A549 (cell line): ENCODE data around the gene UBE3B. TPM values are rescaled to one million over a fixed set of nuclear protein-coding genes. Genes with fewer than 3 reads are reported as not detected.

Source experiments
- ATAC-seq, 2 experiments: fragments of 200-7000 bp in 1 of 2; fragments of >200 bp in 1 of 2; cut with Nextera tagmentation in 1 of 2; cut with Tn5 transposase in 1 of 2; 3 replicates each; pipeline versions ENCODE4 v1.8.0 to v1.9.1; 2018 to 2020; ENCODE audit warnings: mild to moderate bottlenecking in 1 of 2, moderate library complexity in 1 of 2
- CTCF ChIA-PET: fragments of 300-600 bp; sonication (Branson Sonifier 250); formaldehyde crosslinking; extraction: SDS; loops from one replicate; lab custom pipeline; 2021; ENCODE audit warnings: antibody characterized with exemption, inconsistent platforms; lab: Yijun Ruan, JAX
- POLR2A ChIA-PET: fragments of 350-600 bp; formaldehyde crosslinking; extraction: SDS; loops from one replicate; lab custom pipeline; 2021; ENCODE audit warnings: antibody characterized with exemption, inconsistent platforms; lab: Yijun Ruan, JAX
- DNase-seq, 2 experiments: peaks; one replicate each; pipeline versions ENCODE4 v3.0.0 to v3.0.0-alpha.2; 2011 to 2016; ENCODE audit warnings: low read depth in 1 of 2, low spot score in 1 of 2
- FAIRE-seq: peaks from 2 replicates; lab custom pipeline; 2011; peaks lifted over from hg19 to GRCh38; lab: Jason Lieb, UNC
- H3K27ac ChIP-seq, 2 experiments: fragments of >200 bp; sonication (Bioruptor Twin); formaldehyde crosslinking; 3 replicates each; pipeline ENCODE4 v1.5.1; 2016 to 2017
- H3K4me1 ChIP-seq: fragments of >200 bp; sonication (Bioruptor Twin); formaldehyde crosslinking; 3 replicates; pipeline ENCODE4 v1.6.1; 2016
- H3K4me2 ChIP-seq: fragments of >200 bp; sonication (Bioruptor Twin); formaldehyde crosslinking; 3 replicates; pipeline ENCODE4 v1.6.1; 2016
- H3K4me3 ChIP-seq: fragments of >200 bp; sonication (Bioruptor Twin); formaldehyde crosslinking; 3 replicates; pipeline ENCODE4 v1.5.1; 2016
- H3K9me3 ChIP-seq: fragments of >200 bp; sonication (Bioruptor Twin); formaldehyde crosslinking; 3 replicates; pipeline ENCODE4 v1.6.1; 2016
- FOSL2 ChIP-seq, 2 experiments: fragments of 450-650 bp in 1 of 2; fragments of >200 bp in 1 of 2; sonication (Bioruptor Twin) in 1 of 2; formaldehyde crosslinking; IDR thresholded peaks; 2 replicates each; pipeline versions ENCODE4 v1.5.0 to v1.6.1; 2016 to 2020; ENCODE audit warnings: mild to moderate bottlenecking in 1 of 2, moderate library complexity in 1 of 2
- HDAC2 ChIP-seq: fragments of 200-600 bp; sonication (generic); IDR thresholded peaks from 2 replicates; pipeline ENCODE4 v1.6.1; 2016
- HOXB13 ChIP-seq: fragments of 250-450 bp; sonication (Bioruptor Pico); IDR thresholded peaks from 2 replicates; pipeline ENCODE4 v1.5.0; 2020; ENCODE audit warnings: low read depth, mild to moderate bottlenecking, moderate library complexity
- HOXB5 ChIP-seq: fragments of 250-450 bp; sonication (Bioruptor Pico); IDR thresholded peaks from 2 replicates; pipeline ENCODE4 v1.5.0; 2020; ENCODE audit warnings: mild to moderate bottlenecking, moderate library complexity
- JUN ChIP-seq, 2 experiments: fragments of >200 bp; sonication (Bioruptor Twin); formaldehyde crosslinking; IDR thresholded peaks; 2 replicates in 1 of 2; 3 replicates in 1 of 2; pipeline ENCODE4 v1.6.1; 2016 to 2017
- JUNB ChIP-seq: fragments of >200 bp; sonication (Bioruptor Twin); formaldehyde crosslinking; IDR thresholded peaks from 2 replicates; pipeline ENCODE4 v1.6.1; 2016
- MAZ ChIP-seq: fragments of 150-350 bp; IDR thresholded peaks from 2 replicates; pipeline ENCODE4 v1.6.1; 2014; ENCODE audit warnings: antibody characterized with exemption, low read depth, low read length, borderline replicate concordance
- POLR2AphosphoS2 ChIP-seq: conservative IDR thresholded peaks from 2 replicates; pipeline ENCODE4 v1.6.1; 2012; ENCODE audit warnings: low read length, improper control_type of control experiment, inconsistent platforms
- ZSCAN20 ChIP-seq: fragments of 250-450 bp; sonication (Bioruptor Pico); IDR thresholded peaks from 2 replicates; pipeline ENCODE4 v1.8.0; 2022; ENCODE audit warnings: mild to moderate bottlenecking, moderate library complexity
- WGBS: methylation state at CpG from one replicate; pipeline ENCODE4 v1.1.6; 2017; ENCODE audit errors: missing lambda C conversion rate; 5-methylcytosine and 5-hydroxymethylcytosine counted together
- polyA plus RNA-seq, 4 experiments: library from polyadenylated mRNA; depleted of rRNA in 3 of 4; stranded (reverse); fragments of >200 nt; fragmentation: RNase III in 1 of 4; extraction: RNeasy Plus Mini Kit Qiagen cat#74134 plus additional on column Dnase treatment in 1 of 4; gene quantifications; 2 replicates in 3 of 4; 3 replicates in 1 of 4; pipeline ENCODE4 v1.2.3, GENCODE V29; 2011 to 2017
- TF ChIP-seq, protein P1 (sequence below): fragments of 250-450 bp; sonication (Bioruptor Pico); IDR thresholded peaks from 2 replicates; pipeline ENCODE4 v1.5.0; 2021; ENCODE audit warnings: mild to moderate bottlenecking, moderate library complexity, borderline replicate concordance
- TF ChIP-seq, protein P2 (sequence below): fragments of 450-650 bp; IDR thresholded peaks from 2 replicates; pipeline ENCODE4 v1.6.1; 2014; ENCODE audit warnings: antibody characterized with exemption
- TF ChIP-seq, protein P3 (sequence below): IDR thresholded peaks from 2 replicates; pipeline ENCODE4 v1.6.1; 2012; ENCODE audit warnings: low read depth, borderline replicate concordance
- TF ChIP-seq, protein P4 (sequence below): fragments of 250-450 bp; sonication (Bioruptor Pico); IDR thresholded peaks from 2 replicates; pipeline ENCODE4 v1.5.0; 2020; ENCODE audit warnings: low read depth, mild to moderate bottlenecking, moderate library complexity

UBE3B gene
- polyA plus RNA-seq, 2 of the 4 experiments (the other 2 are of a cell fraction), result 14.0 to 38.0 TPM

DNA sequence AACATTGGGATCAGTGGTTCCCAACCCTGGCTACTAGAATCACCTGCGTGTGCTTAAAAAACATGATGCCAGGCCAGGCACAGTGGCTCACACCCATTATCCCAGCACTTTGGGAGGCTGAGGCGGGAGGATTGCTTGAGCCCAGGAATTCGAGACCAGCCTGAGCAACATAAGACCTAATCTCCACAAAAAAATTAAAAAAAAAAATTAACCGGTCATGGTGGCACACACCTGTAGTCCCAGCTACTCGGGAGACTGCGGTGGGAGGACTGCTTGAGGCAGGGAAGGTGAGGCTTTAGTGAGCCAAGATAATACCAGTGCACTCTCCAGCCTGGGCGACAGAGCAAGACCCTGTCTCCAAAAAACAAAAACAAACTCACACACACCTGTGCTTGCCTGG is 2.3 kb upstream of the UBE3B start:
- POLR2A ChIA-PET, result no interaction called here
- CTCF ChIA-PET, result interaction anchor here (0.6 to 1.9 kb wide), 3 partner anchors 22 to 49 kb away, joined by 3 to 4 read pairs (median 4); no protein-coding TSS in a partner anchor
- no peak overlapping the region for H3K4me3 ChIP-seq
- FAIRE-seq (no peak), ATAC-seq (no peak), DNase-seq (no peak)
- H3K27ac ChIP-seq, result no peak overlapping the region
- 92% methylated on average over 7 of the region's 7 CpGs for whole genome bisulfite sequencing
- H3K4me2 ChIP-seq, result no peak overlapping the region; the same call in 2 of the 3 replicates
- H3K4me1 ChIP-seq, result peaks cover 17% of the 10 kb centered on the region; the same call in 2 of the 3 replicates
- H3K9me3 ChIP-seq, result no peaks in the 10 kb centered on the region
- TF ChIP-seq HOXB5, result no peak
- no peak for TF ChIP-seq MAZ
- TF ChIP-seq, protein P1, sequence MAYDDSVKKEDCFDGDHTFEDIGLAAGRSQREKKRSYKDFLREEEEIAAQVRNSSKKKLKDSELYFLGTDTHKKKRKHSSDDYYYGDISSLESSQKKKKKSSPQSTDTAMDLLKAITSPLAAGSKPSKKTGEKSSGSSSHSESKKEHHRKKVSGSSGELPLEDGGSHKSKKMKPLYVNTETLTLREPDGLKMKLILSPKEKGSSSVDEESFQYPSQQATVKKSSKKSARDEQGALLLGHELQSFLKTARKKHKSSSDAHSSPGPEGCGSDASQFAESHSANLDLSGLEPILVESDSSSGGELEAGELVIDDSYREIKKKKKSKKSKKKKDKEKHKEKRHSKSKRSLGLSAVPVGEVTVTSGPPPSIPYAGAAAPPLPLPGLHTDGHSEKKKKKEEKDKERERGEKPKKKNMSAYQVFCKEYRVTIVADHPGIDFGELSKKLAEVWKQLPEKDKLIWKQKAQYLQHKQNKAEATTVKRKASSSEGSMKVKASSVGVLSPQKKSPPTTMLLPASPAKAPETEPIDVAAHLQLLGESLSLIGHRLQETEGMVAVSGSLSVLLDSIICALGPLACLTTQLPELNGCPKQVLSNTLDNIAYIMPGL, result no peak
- no peak for TF ChIP-seq HOXB13 (CRISPR knock-in tag)
- TF ChIP-seq, protein P2, sequence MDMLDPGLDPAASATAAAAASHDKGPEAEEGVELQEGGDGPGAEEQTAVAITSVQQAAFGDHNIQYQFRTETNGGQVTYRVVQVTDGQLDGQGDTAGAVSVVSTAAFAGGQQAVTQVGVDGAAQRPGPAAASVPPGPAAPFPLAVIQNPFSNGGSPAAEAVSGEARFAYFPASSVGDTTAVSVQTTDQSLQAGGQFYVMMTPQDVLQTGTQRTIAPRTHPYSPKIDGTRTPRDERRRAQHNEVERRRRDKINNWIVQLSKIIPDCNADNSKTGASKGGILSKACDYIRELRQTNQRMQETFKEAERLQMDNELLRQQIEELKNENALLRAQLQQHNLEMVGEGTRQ, result no peak
- TF ChIP-seq JUNB, result no peak
- TF ChIP-seq POLR2AphosphoS2, result no peak
- TF ChIP-seq, protein P3, sequence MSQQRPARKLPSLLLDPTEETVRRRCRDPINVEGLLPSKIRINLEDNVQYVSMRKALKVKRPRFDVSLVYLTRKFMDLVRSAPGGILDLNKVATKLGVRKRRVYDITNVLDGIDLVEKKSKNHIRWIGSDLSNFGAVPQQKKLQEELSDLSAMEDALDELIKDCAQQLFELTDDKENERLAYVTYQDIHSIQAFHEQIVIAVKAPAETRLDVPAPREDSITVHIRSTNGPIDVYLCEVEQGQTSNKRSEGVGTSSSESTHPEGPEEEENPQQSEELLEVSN, result no peak

DNA sequence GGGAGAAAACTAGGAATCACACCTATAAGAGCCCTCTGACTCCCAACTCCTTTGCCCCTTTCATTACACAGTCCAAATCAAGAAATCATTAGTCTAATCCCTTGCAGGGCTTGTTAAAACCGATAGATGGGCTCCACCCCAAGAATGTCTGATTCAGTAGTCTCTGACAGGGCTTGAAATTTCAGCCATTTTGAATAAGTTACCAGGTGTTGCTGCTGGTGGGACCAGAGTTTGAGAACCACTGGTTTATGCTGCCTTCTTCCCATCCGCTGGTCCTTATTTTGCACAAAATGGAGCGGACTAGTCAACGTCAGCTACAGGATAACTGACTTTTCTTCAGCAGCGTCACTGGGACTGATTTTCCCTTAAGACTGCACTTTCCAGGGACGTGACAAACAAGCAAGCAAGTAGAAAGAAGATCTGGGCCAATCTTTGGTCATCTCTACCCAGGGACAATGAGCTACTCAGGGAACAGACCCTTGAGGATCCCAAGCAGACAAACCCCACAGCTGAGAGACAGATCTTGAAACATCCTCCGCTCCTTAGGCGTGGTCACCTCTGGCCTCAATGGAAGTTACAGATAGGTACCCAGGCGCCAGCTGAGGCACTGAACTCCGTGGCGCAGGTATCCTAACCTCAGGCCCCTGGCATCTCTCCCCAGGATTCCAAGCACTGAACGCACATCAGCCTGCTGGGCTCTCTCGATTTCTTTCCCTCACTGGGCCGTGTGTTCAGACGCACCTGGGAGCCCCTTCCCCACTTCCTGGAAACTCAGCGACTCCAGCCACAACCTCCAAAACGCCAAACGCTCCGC is 1.2 kb upstream of the UBE3B start:
- 36% methylated on average over 19 of the region's 19 CpGs for WGBS
- POLR2A ChIA-PET, result interaction anchor here (1.4 kb wide), 1 partner anchor 48 kb away, joined by 4 read pairs; no protein-coding TSS in a partner anchor

DNA sequence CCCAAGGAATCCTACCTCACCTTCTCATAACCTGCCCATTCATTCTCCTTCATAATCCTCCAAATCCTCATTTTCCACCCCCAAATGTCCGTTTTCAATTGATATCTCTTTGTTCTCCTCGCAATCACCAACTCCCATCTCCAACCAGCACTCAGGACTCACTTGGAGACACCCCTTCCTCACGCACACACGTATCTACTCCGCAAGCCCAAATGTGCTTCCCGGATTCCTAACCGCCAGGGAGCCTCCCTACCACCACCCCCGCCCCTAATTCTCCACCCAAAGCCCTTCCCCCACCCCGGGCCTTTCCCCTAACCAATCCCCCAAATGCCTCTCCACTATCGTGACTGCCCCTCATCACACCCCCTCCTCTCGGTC is 638 bp upstream of the UBE3B start:
- CTCF ChIA-PET, result interaction anchor here (0.6 to 0.9 kb wide), 3 partner anchors 9 to 49 kb away, joined by 3 read pairs; no protein-coding TSS in a partner anchor
- Histone ChIP-seq H3K9me3 (no peaks in the 10 kb centered on the region), H3K4me3 (peak overlapping the region; percentile 95), H3K4me1 (peaks cover 17% of the 10 kb centered on the region; the same call in 2 of the 3 replicates), H3K27ac (peak overlapping the region; percentile 99), H3K4me2 (peak overlapping the region; percentile 100)
- FAIRE-seq (no peak), ATAC-seq (peak in 1 of 2 experiments; percentile 33; a peak in 4 of 6 replicates), DNase-seq (no peak)
- 2% methylated on average over 7 of the region's 11 CpGs for WGBS
- POLR2A ChIA-PET, result interaction anchor here (0.6 to 1.4 kb wide), 4 partner anchors 11 to 49 kb away, joined by 3 to 4 read pairs (median 4); no protein-coding TSS in a partner anchor
- TF ChIP-seq FOSL2 (IDR thresholded peaks at IDR 0.05), result no peak
- no peak for TF ChIP-seq FOSL2 (CRISPR knock-in tag; IDR thresholded peaks at IDR 0.05)
- no peak for TF ChIP-seq JUN (IDR thresholded peaks at IDR 0.05)
- TF ChIP-seq, protein P4, sequence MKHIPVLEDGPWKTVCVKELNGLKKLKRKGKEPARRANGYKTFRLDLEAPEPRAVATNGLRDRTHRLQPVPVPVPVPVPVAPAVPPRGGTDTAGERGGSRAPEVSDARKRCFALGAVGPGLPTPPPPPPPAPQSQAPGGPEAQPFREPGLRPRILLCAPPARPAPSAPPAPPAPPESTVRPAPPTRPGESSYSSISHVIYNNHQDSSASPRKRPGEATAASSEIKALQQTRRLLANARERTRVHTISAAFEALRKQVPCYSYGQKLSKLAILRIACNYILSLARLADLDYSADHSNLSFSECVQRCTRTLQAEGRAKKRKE (CRISPR knock-in tag), result no peak

More for the DNA sequence above, 1.2 kb upstream of the UBE3B start:
- CTCF ChIA-PET, result interaction anchor here (0.8 to 1.9 kb wide), 2 partner anchors 43 to 48 kb away, joined by 4 read pairs; no protein-coding TSS in a partner anchor
- no peaks in the 10 kb centered on the region for H3K9me3 ChIP-seq
- H3K4me3 ChIP-seq, result peak overlapping the region; percentile 95
- H3K4me1 ChIP-seq, result peaks cover 17% of the 10 kb centered on the region; the same call in 2 of the 3 replicates
- ATAC-seq (no peak), FAIRE-seq (no peak), DNase-seq (no peak)
- TF ChIP-seq HDAC2 (no peak), ZSCAN20 (no peak)
- peak overlapping the region; percentile 99 for H3K27ac ChIP-seq
- peak overlapping the region; percentile 100 for H3K4me2 ChIP-seq
